ENCODE data around the gene MRPL49.

DNA sequence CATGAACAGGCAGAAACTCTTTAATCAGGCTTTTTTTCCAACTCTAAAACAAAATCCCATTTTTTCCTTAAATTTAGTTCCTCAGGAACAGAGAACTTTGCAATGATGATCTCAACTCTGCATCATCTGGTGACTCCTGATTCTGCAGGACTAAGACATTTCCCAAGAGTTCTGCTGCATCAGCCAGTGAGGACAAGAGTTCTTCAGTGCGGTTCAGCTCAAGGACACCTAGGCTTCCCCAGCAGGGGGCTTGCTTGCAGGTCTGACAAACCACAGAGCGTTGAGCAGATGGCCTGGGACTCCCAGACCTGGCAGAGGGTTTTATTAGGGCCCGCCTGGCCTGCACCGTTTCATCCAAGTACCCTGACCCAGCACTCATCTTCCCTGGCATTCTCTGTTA is 44.7 kb upstream of the MRPL49 start:
- TF ChIP-seq, protein P1, sequence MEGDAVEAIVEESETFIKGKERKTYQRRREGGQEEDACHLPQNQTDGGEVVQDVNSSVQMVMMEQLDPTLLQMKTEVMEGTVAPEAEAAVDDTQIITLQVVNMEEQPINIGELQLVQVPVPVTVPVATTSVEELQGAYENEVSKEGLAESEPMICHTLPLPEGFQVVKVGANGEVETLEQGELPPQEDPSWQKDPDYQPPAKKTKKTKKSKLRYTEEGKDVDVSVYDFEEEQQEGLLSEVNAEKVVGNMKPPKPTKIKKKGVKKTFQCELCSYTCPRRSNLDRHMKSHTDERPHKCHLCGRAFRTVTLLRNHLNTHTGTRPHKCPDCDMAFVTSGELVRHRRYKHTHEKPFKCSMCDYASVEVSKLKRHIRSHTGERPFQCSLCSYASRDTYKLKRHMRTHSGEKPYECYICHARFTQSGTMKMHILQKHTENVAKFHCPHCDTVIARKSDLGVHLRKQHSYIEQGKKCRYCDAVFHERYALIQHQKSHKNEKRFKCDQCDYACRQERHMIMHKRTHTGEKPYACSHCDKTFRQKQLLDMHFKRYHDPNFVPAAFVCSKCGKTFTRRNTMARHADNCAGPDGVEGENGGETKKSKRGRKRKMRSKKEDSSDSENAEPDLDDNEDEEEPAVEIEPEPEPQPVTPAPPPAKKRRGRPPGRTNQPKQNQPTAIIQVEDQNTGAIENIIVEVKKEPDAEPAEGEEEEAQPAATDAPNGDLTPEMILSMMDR (IDR thresholded peaks at IDR 0.05) = no peak
- TF ChIP-seq EZH2phosphoT487 (IDR thresholded peaks at IDR 0.05) = no peak
